ENCODE measurements around the gene ELMOD1.

DNA sequence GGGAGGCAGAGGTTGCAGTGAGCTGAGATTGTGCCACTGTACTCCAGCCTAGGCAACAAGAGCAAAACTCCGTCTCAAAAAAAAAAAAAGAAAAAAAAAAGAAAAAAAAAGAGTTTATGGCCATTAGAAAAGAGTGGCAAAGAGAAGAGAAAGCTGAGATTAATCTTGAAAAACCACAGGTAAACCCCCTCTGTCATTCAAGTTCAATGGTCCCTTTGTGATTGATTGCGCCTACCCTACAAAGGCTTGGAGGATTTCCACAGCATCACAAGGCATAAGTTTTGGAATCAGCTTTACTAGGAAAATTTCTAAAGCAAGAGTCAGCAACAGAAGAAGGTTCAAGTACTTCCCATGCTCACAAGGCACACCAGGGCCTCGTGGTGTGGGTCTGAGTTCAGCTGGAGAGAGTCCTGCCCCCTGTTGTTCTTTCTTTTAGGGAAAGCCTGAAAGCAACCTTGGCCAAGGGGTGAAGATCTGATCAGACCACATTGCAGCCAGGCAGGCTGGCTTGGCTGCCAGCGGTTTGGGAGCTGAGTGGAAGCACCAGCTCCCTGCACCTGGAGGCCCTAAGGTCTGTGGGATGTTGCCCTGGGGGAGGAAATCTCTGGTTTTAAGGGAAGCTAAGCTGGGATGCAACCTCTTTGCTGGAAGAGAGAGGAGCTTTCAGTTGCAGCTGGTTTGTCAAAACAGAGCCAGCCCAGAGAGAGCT is 79.1 kb downstream of the ELMOD1 start:
- no peak for TF ChIP-seq POLR2AphosphoS5 (IDR thresholded peaks at IDR 0.05; ENCODE audit: borderline replicate concordance, low read depth, low read length)
- no peak for TF ChIP-seq EZH2 (IDR thresholded peaks at IDR 0.05)
- no peak for TF ChIP-seq FOXP2 (optimal IDR thresholded peaks at IDR 0.05; ENCODE audit: control extremely low read depth, extremely low read length, insufficient read depth)
